H54 (cell line): ENCODE measurements around the gene KDM2A.
"Not testable (repeated sequence)": the region's sequence is repeated elsewhere in the genome, so short reads cannot be mapped to it uniquely, and the experiment has no call there.

Experiments
- DNase-seq: peaks from one replicate; pipeline ENCODE4 v3.0.0; 2011; ENCODE audit warnings: low spot score, mixed read lengths; ENCODE audit not compliant: insufficient read length
- FAIRE-seq: peaks from 3 replicates; lab custom pipeline; 2011; peaks lifted over from hg19 to GRCh38; lab: Jason Lieb, UNC
- POLR2A ChIP-seq: IDR thresholded peaks from 2 replicates; pipeline ENCODE4 v1.6.1; 2011; ENCODE audit warnings: low read depth, mild to moderate bottlenecking, low read length

The KDM2A gene

GRCh38 chr11:67102664-67103063 lies 16.4 kb upstream of the KDM2A start:
- no peak for DNase-seq
- no peak for FAIRE-seq
- no peak for TF ChIP-seq POLR2A

GRCh38 chr11:67105964-67106363 lies 13.1 kb upstream of the KDM2A start:
- no peak for TF ChIP-seq POLR2A
- DNase-seq (no peak), FAIRE-seq (no peak)

- no peak for FAIRE-seq
- TF ChIP-seq POLR2A: no peak
Observed at GRCh38 chr11:67111261-67111660, 7.8 kb upstream of the KDM2A start.

GRCh38 chr11:67113231-67113721 lies 5.8 kb upstream of the KDM2A start:
- TF ChIP-seq POLR2A: no peak
- DNase-seq: no peak
- no peak for FAIRE-seq

More at GRCh38 chr11:67111261-67111660, 7.8 kb upstream of the KDM2A start:
- no peak for DNase-seq

GRCh38 chr11:67114275-67114896 lies 4.7 kb upstream of the KDM2A start:
- no peak for TF ChIP-seq POLR2A
- FAIRE-seq (no peak), DNase-seq (no peak)

- DNase-seq (no peak), FAIRE-seq (no peak)
- no peak for TF ChIP-seq POLR2A
Observed at GRCh38 chr11:67116758-67117105, 2.3 kb upstream of the KDM2A start.

- DNase-seq (no peak), FAIRE-seq (no peak)
- no peak for TF ChIP-seq POLR2A
Observed at GRCh38 chr11:67117176-67117575, 1.9 kb upstream of the KDM2A start.

GRCh38 chr11:67117672-67118180 lies 1.3 kb upstream of the KDM2A start:
- TF ChIP-seq POLR2A: no peak
- FAIRE-seq: no peak
- DNase-seq: no peak

- FAIRE-seq: no peak
- DNase-seq: no peak
- TF ChIP-seq POLR2A: no peak
Observed at GRCh38 chr11:67118181-67118766, 789 bp upstream of the KDM2A start.

- no peak for TF ChIP-seq POLR2A
- DNase-seq (no peak), FAIRE-seq (no peak)
Observed at GRCh38 chr11:67119585-67120391, 725 bp downstream of the KDM2A start.

GRCh38 chr11:67120456-67120855 lies 1.4 kb downstream of the KDM2A start:
- no peak for FAIRE-seq
- no peak for TF ChIP-seq POLR2A
- no peak for DNase-seq

GRCh38 chr11:67120881-67121710 lies 2.0 kb downstream of the KDM2A start:
- FAIRE-seq: no peak
- DNase-seq: no peak
- TF ChIP-seq POLR2A: no peak

- not testable (repeated sequence) for DNase-seq, FAIRE-seq
Observed at GRCh38 chr11:67123801-67124200, 4.7 kb downstream of the KDM2A start.

GRCh38 chr11:67126243-67126642 lies 7.2 kb downstream of the KDM2A start:
- FAIRE-seq, DNase-seq: not testable (repeated sequence)
